IPS-18a (cell line): ENCODE measurements around the gene CCR2.
"Not testable (repeated sequence)": the region's sequence is repeated elsewhere in the genome, so short reads cannot be mapped to it uniquely, and the experiment has no call there.

Experiments
- H3K27ac ChIP-seq: one replicate; pipeline ENCODE4 v1.5.1; 2013; ENCODE audit warnings: low read length
- H3K27me3 ChIP-seq: one replicate; pipeline ENCODE4 v1.6.1; 2013; ENCODE audit warnings: mild to moderate bottlenecking, low read length; ENCODE audit not compliant: control insufficient read depth, insufficient read depth
- H3K36me3 ChIP-seq: one replicate; pipeline ENCODE4 v1.6.1; 2013; ENCODE audit warnings: low read depth, low read length; ENCODE audit not compliant: control insufficient read depth
- H3K4me1 ChIP-seq: one replicate; pipeline ENCODE4 v1.6.1; 2013; ENCODE audit warnings: low read depth, low read length; ENCODE audit not compliant: control insufficient read depth
- H3K4me3 ChIP-seq: one replicate; pipeline ENCODE4 v1.5.1; 2013; ENCODE audit warnings: low read length
- H3K9ac ChIP-seq: one replicate; pipeline ENCODE4 v1.6.1; 2013; ENCODE audit warnings: mild to moderate bottlenecking, low read length, moderate library complexity
- H3K9me3 ChIP-seq: one replicate; pipeline ENCODE4 v1.6.1; 2013; ENCODE audit warnings: low read depth, low read length; ENCODE audit not compliant: control insufficient read depth

Gene CCR2

DNA sequence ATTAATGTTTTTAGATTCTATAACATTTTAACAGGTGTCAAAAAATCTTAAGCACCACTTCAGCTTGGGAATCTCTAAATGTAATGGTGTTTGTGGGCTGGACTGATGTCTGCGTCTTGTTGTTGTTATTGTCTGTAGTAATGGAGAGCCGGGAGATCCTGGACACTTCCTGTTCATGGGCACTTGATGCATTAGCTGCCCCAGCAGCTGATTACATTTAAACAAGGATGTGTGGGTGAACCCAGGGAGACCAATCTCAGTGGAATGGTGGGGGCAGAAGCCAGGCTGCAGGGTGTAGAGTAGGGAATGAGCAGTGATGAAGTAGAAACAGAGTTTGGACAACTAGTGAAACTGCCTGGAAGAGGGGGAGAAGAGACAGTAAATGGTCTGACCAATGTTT lies 45.2 kb downstream of the CCR2 start:
- Histone ChIP-seq H3K36me3 (no peaks in the 10 kb centered on the region), H3K27me3 (no peaks in the 10 kb centered on the region), H3K9ac (no peak overlapping the region), H3K4me3 (no peak overlapping the region), H3K4me1 (no peaks in the 10 kb centered on the region), H3K27ac (no peak overlapping the region), H3K9me3 (no peaks in the 10 kb centered on the region)

- H3K27ac ChIP-seq: no peak overlapping the region
- H3K36me3 ChIP-seq: no peaks in the 10 kb centered on the region
- no peaks in the 10 kb centered on the region for H3K4me1 ChIP-seq
- no peak overlapping the region for H3K9ac ChIP-seq
- H3K9me3 ChIP-seq: no peaks in the 10 kb centered on the region
- no peaks in the 10 kb centered on the region for H3K27me3 ChIP-seq
- no peak overlapping the region for H3K4me3 ChIP-seq
Observed at GRCh38 chr3:46399557-46399956, 45.6 kb downstream of the CCR2 start.

GRCh38 chr3:46400000-46400734 lies 46.3 kb downstream of the CCR2 start:
- no peaks in the 10 kb centered on the region for H3K36me3 ChIP-seq
- H3K9ac ChIP-seq: no peak overlapping the region
- no peak overlapping the region for H3K4me3 ChIP-seq
- H3K27me3 ChIP-seq: no peaks in the 10 kb centered on the region
- H3K9me3 ChIP-seq: no peaks in the 10 kb centered on the region
- H3K27ac ChIP-seq: no peak overlapping the region
- H3K4me1 ChIP-seq: no peaks in the 10 kb centered on the region

- H3K27ac ChIP-seq: no peak overlapping the region
- no peaks in the 10 kb centered on the region for H3K4me1 ChIP-seq
- no peaks in the 10 kb centered on the region for H3K9me3 ChIP-seq
- H3K27me3 ChIP-seq: no peaks in the 10 kb centered on the region
- H3K9ac ChIP-seq: no peak overlapping the region
- no peak overlapping the region for H3K4me3 ChIP-seq
- H3K36me3 ChIP-seq: no peaks in the 10 kb centered on the region
Observed at GRCh38 chr3:46400846-46401245, 46.9 kb downstream of the CCR2 start.

DNA sequence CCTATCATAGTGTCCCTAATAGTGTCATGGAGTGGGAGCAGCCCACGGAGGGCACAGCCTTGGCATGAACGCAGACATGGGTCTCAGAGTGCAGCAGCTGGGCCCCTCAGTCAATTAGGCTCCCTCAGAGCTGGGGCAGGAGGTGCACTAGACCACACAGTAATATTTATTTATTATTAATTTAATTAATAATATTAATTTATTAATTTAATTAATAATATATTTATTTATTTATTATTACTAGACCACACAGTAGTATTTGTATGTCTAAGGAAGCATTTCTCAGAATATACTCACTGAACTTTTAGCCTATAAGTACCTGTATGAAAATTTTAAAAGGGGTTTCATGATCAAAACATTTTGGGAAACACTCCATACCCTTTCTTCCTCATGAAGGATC lies 47.7 kb downstream of the CCR2 start:
- H3K9me3 ChIP-seq: no peaks in the 10 kb centered on the region
- no peak overlapping the region for H3K4me3 ChIP-seq
- H3K27me3 ChIP-seq: no peaks in the 10 kb centered on the region
- H3K9ac ChIP-seq: no peak overlapping the region
- no peaks in the 10 kb centered on the region for H3K4me1 ChIP-seq
- H3K27ac ChIP-seq: no peak overlapping the region
- no peaks in the 10 kb centered on the region for H3K36me3 ChIP-seq

- not testable (repeated sequence) for H3K27me3 ChIP-seq, H3K4me1 ChIP-seq, H3K27ac ChIP-seq, H3K36me3 ChIP-seq, H3K9ac ChIP-seq, H3K4me3 ChIP-seq, H3K9me3 ChIP-seq
Observed at GRCh38 chr3:46402902-46403301, 49.0 kb downstream of the CCR2 start.

DNA sequence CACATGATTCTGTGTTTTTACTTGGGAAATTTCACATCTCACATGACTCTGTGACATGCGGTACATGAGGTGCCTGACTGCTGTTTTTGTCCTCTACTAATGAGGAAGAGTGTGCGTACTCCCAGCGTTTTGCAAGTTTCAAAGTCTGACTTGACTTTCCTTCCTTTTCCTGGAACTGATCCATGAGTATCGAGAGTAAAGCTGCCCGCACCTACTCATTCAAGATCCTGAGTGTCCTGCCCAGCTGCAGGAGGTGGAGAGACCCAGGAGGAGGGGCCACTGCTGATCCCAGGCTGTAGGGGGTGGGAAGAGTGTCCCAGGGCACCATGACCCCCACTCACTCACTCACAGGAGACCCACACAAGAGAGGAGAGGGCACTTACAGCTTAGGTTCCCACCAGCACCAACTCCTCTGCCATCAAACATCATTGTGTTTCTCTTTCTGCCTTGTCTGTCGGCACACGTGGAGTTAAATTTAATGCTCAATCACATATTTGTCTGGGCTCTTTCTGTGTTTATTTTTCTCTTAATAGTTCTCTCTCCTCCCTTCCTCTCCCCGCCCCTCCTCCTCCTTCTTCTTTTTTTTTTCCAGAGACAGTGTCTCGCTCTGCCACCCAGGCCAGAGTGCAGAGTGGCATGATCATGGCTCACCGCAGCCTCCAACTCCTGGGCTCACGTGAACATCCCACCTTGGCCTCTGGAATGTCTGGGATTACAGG lies 51.5 kb downstream of the CCR2 start:
- no peak overlapping the region for H3K27ac ChIP-seq
- H3K27me3 ChIP-seq: no peaks in the 10 kb centered on the region
- no peak overlapping the region for H3K4me3 ChIP-seq
- no peaks in the 10 kb centered on the region for H3K9me3 ChIP-seq
- no peaks in the 10 kb centered on the region for H3K4me1 ChIP-seq
- no peaks in the 10 kb centered on the region for H3K36me3 ChIP-seq
- H3K9ac ChIP-seq: no peak overlapping the region

DNA sequence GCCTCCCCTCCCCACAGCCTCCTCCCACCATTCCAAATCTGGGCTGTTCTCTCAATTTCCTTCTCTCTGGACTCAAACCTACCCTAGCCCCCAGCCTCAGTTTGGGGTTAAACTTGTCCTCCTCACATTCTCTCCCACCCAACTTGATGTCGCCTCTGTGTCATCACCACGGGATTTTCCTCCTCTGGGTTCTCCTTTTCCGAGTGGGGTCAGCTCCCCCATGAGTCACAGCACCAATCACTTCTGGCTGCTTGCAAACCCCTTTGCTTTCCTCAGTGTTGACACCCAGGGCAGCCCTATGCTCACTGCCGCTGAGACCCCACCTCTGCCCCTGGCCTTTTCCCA lies 52.5 kb downstream of the CCR2 start:
- Histone ChIP-seq H3K4me3 (no peak overlapping the region), H3K9me3 (no peaks in the 10 kb centered on the region), H3K9ac (no peak overlapping the region), H3K27me3 (no peaks in the 10 kb centered on the region), H3K36me3 (no peaks in the 10 kb centered on the region), H3K27ac (no peak overlapping the region), H3K4me1 (no peaks in the 10 kb centered on the region)

GRCh38 chr3:46406788-46407611 lies 53.1 kb downstream of the CCR2 start, which contains the start of the genes CCR5AS and CCRL2:
CCR5AS (minus strand) TSS chr3:46407066.
CCRL2 (plus strand) TSS chr3:46407259; CDS start chr3:46408080, 821 bp downstream.
- H3K27me3 ChIP-seq: no peaks in the 10 kb centered on the region
- no peaks in the 10 kb centered on the region for H3K9me3 ChIP-seq
- H3K27ac ChIP-seq: no peak within 1 kb of the TSS
- H3K4me1 ChIP-seq: no peaks in the 10 kb centered on the region
- no peaks in the 10 kb centered on the region for H3K36me3 ChIP-seq
- no peak within 1 kb of the TSS for H3K4me3 ChIP-seq
- no peak within 1 kb of the TSS for H3K9ac ChIP-seq

DNA sequence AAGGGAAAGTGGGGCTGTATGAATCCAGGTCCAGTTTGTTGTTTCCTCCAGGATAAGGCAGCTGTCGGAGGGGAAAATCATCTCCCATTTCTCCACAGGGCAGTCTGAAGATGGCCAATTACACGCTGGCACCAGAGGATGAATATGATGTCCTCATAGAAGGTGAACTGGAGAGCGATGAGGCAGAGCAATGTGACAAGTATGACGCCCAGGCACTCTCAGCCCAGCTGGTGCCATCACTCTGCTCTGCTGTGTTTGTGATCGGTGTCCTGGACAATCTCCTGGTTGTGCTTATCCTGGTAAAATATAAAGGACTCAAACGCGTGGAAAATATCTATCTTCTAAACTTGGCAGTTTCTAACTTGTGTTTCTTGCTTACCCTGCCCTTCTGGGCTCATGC lies 54.1 kb downstream of the CCR2 start:
- Histone ChIP-seq H3K4me3 (no peak overlapping the region), H3K27ac (no peak overlapping the region), H3K9ac (no peak overlapping the region), H3K9me3 (no peaks in the 10 kb centered on the region), H3K4me1 (no peaks in the 10 kb centered on the region), H3K27me3 (no peaks in the 10 kb centered on the region), H3K36me3 (no peaks in the 10 kb centered on the region)

DNA sequence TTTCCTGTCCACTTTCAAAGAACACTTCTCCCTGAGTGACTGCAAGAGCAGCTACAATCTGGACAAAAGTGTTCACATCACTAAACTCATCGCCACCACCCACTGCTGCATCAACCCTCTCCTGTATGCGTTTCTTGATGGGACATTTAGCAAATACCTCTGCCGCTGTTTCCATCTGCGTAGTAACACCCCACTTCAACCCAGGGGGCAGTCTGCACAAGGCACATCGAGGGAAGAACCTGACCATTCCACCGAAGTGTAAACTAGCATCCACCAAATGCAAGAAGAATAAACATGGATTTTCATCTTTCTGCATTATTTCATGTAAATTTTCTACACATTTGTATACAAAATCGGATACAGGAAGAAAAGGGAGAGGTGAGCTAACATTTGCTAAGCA lies 54.9 kb downstream of the CCR2 start:
- H3K36me3 ChIP-seq: no peaks in the 10 kb centered on the region
- no peaks in the 10 kb centered on the region for H3K27me3 ChIP-seq
- H3K9me3 ChIP-seq: no peaks in the 10 kb centered on the region
- no peaks in the 10 kb centered on the region for H3K4me1 ChIP-seq
- no peak overlapping the region for H3K4me3 ChIP-seq
- no peak overlapping the region for H3K27ac ChIP-seq
- H3K9ac ChIP-seq: no peak overlapping the region
